HG03520 (cell line): Measurements from ENCODE around the gene BMP7.
"Not testable (repeated sequence)": the region's sequence is repeated elsewhere in the genome, so short reads cannot be mapped to it uniquely, and the experiment has no call there.

Experiments
- ATAC-seq: cut with Tn5 transposase; IDR thresholded peaks from one replicate; pipeline ENCODE4 v1.9.1; 2021; ENCODE audit warnings: mild to moderate bottlenecking, moderate library complexity; ENCODE audit not compliant: unreplicated experiment

Gene BMP7

DNA sequence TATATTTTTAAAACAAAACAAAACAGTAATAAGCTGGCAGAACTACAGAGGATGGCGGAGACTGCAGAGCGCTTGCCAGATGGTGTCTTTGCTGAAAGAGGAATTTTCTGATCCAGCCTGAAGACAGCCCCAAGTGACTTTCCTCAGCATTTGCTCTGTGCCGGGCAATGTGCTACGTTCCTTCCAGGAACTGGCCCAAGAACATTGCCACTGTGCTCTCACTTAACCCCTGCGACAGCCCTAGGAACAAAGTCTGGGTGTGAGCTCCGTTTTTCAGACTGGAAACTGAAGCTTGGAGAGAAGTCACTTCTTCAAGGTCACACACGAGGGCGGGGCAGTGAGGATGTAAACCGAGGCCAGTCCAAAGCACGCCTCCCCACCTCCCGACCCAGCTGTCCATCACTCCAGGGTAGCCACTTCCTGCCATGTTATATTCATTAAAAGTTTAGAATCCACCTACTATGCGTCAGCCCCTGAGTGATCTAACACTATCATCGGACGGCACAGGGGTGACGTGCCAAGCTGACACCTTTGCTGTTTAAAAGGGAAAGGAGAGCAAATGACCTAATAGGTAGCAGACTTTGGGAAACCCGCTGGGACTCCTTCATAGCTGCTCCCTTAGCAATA is 22.3 kb upstream of the BMP7 start:
- ATAC-seq: no peak

DNA sequence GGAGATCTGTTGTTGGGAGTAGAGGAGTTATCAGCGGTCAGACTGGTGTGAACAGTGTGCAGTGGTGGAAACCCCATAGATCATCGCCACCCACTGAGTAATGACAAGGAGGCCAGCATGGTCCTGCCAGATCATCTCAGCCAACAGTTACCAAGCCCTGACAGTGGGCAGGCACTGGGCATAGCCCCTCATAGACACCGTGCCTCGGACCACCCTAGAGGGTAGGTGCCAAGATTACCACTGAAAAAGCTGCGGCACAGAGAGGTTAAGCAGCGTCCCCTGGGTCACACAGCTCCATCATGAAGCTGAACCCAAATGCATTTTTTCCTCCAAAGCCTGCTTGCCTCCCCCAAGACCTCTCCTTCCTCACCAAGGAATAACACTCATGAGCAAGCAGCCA is 21.5 kb upstream of the BMP7 start:
- ATAC-seq: no peak

DNA sequence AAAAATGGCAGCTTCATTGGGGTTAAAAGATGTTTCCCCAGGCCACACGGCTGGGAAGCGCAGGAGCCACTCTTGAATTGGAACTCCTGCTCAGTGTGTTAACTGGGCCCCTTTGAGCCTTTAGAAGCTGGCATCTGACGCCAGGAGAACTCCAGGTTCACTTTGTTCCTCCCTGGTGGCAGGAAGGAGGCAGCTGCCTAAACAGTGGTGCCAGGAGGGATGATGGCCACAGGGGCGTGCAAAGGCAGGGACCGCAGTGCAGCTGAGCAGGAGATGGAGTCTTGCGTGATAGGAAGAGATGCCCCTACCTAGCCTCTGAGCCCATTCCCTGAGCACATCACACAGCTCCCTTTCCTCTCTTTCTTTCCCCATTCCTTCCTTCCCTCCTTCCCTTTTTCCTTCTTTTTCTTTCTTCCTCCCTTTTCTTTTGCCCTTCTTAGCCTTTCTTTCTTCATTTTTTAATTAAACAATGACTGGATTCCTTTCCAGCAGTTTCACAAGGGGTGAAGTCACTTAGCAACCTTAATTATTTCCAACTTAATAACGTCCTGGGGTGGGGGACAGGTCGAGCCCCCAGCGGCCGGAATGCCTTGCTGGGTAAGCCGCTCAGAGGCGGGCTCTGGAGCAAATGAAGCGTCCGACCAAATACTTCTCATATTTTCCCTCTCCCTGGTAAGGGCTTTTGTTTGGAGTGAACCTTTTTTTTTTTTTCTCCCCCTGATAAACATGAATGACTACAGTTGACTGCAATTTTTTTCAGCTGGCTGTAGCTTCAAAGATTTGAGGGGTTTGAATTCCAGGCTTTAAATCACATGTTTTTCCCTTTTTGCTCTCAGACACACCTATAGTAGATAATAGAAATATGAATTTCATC is 20.8 kb upstream of the BMP7 start:
- no peak for ATAC-seq

DNA sequence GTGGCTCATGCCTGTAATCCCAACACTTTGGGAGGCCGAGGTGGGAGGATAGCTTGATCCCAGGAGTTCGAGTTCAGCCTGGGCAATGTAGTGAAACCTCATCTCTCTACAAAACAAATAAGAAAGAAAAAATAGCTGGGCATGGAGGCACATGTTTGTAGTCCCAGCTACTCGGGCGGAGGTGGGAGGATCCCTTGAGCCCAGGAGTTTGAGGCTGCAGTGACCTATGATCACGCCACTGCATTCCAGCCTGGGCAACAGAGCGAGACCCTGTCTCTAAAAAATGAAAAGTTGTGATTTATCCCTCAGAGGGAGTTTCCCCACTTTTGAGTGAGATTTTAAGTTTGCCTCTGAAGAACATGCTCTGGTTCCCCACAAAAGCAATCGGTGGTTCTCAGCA is 17.4 kb upstream of the BMP7 start:
- ATAC-seq: no peak

DNA sequence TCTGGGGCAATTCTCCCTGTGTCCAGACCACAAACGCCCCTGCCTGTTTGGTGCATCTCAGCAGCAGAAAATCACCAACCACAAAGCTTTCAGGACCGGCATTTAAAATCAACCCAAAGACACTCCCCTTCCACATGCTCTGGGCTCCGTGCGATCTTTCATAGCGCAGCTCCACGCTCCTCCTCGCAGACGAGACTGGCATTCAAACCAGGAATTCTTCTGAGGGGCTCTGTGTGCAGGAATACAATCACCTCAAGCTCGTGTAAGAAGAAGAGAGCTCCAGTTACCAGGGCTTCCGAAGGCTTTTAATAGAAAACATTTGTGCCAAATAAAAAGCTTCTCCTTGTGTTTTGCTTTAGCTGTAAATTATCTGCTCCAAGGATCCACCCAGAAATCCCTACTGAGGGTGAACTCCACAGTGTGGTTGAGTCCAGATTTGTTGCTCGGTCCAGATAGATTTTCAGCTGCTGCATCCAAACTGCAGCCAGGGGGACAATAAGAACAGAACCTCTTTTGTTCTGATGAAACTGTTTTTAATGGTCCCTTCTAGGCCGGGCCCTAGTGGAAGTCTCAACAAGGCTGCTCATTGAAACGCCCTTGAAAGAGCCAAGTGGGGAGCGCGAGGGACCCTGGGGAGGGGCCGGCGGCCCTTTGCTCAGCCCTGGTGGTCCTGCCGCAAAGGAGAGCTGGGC is 16.4 kb upstream of the BMP7 start:
- ATAC-seq: no peak

DNA sequence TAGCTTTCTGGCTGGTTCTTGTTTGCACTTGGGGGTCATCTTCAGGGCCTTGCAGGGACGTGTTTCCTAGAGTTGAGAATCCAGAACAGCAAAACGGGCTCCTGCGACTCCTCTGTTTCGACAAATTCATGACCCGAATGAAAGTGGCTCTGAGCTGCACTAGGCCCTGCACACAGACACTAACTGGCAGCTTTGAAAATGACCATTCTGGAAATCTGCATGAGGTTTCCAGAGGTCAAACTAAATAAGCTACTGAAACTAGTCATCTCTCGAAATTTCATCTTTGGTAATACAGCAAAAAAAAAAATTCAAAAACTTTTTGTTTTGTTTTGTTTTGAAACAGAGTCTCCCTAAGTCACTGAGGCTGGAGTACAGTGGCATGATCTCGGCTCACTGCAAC is 15.5 kb upstream of the BMP7 start:
- no peak for ATAC-seq

DNA sequence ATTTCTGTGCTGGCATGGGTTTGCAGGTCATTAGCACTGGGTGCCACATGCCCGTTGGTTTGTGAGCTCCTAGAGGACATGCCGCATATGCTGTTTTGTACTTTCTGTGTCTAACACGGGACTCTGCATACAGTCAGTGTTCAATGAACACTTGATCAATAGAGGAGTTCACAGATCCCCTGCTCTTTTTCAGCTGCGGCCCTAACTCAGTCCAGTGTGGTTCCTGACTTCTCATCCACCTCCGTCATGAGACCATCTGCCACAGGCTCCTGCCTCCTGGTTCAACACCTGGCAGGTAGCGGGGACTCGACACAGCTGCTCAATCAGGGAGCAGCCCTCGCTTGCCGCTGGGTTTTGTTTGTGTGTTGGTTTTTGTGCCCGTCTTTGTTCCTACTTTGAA is 13.8 kb upstream of the BMP7 start:
- ATAC-seq: no peak

DNA sequence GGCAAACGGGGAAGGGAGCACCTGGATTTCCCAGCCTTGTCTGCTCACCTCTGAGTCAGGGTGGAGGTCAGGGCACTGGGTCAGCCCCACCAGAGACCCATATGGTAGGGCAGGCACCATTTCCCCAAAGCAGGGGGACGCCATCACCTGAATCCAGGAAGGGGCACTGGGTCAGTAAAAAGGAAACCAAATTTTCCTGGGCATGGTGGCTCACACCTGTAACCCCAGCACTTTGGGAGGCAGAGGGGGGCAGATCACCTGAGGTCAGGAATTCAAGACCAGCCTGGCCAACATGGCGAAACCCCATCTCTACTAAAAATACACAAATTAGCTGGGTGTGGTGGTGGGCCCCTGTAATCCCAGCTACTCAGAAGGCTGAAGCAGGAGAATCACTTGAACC is 13.1 kb upstream of the BMP7 start:
- not testable (repeated sequence) for ATAC-seq

DNA sequence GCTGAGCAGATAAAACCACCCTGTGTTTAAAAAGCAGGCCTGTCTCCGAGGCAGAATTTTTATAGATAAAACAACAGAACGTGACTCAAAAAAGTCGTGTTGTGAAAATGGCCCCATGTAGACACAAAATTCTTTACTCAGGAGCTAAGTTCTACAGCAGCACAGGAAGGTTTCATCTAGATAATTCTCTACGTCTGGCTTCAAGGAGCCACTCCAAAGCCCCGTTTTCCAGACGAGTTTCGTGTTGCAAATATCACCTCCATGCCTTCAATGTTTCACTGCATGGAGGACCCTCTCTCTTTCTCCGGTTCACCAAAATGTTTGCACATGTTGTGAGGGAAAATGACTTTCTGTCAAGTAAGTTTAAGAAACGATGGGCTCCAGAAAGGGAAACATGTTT is 12.0 kb upstream of the BMP7 start:
- no peak for ATAC-seq

DNA sequence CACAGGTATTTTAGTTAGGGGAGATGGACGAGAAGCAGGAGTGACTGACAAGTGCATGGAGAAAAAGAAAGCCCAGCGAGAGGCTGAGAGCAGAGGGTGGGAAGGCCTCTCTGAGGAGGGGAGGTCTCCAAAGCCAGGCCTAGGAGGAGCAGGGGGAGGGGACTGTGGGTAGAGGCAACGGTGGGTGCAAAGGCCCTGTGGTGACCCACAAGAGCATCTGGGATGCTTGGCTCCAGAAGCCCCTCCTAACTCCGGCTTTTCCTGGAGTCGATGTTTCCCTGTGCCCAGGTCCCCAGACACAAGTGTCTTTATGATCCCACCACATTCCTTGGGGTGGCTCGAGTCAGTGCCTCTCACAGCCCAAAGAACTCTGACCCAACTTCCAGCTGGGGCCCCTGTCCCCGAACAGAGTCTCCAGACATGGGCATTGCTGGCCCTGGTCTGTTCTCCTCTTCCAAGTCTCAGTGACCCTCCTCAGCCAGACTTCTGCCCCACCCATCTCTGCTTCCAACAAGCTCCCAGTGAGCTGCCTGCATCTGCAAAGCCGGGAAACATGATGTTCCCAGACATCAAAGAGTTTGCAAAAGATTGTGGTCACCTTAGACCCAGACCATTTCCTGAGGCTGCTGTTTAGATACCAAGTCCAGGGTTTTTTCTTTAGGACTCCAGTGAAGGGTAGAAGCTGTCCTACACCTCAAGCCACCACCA is 11.1 kb upstream of the BMP7 start:
- no peak for ATAC-seq

DNA sequence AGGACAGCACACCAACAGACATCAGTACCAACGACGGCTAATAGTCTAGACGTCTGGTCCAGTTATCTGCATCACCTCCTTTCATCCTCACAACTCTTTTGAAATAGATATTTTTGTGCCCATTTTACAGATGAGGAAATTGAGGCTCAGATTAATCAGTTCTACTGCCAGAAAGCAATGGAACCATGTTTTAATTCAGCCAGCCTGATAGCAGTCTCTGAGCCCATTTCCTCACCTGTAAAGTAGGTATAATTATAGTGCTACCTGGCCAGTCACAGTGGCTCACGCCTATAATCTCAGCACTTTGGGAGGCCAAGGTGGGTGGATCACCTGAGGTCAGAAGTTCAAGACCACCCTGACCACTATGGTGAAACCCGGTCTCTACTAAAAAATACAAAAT is 9.8 kb upstream of the BMP7 start:
- no peak for ATAC-seq

DNA sequence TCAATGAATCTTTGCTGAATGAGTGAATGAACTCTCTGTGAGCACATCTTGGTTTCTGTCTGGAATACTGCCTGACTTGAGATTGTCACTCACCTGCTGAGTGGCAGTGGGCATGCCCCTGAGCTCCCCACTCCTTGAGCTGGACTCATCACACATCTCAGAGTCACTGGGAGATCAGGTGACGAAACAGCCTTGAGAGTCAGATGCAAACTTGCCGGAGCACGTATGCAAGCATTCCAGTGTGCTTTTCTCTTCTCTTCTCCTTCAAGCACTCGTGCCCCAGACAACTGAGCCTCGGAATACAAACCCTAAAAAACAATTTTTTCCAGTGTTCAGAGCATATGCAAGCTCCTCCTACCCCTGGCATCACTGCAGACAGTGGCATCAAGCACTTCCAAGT is 9.4 kb upstream of the BMP7 start:
- no peak for ATAC-seq

DNA sequence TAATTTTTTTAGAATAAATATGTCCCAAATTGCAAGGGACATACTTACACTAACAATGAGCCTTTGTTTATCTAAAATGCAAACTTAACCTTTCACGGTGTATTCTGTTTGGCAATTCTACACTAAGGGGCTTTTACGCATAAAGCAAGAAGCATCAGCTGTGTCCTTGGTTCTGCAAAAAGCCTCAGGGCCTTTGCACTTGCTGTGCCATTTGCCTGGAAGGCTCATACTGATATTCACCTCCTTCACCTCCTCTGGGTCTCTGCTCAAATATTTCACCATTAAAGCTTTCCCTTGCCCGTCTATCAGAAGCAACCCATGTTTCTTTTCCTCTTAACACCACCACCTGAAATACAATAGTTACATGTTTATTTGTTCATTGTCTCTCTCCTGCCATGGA is 8.9 kb upstream of the BMP7 start:
- ATAC-seq: no peak

DNA sequence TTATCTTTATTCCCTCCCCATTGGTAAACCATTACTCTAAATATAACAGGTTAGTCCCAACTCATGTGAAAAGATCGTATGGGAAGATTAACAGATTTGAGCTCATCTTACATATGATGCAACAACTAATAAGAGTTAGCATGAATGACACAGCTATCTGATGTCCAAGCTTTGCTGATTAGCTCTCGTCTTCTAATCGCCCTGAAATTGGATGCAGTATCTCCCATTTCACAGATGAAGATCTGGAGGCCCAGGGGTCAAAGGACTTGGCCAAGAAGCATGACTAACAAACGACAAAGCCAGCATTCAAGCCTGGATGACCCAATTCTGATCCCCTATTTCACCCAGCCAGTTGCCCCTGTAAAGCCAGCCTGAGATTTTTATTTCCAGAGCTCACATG is 8.4 kb upstream of the BMP7 start:
- no peak for ATAC-seq

DNA sequence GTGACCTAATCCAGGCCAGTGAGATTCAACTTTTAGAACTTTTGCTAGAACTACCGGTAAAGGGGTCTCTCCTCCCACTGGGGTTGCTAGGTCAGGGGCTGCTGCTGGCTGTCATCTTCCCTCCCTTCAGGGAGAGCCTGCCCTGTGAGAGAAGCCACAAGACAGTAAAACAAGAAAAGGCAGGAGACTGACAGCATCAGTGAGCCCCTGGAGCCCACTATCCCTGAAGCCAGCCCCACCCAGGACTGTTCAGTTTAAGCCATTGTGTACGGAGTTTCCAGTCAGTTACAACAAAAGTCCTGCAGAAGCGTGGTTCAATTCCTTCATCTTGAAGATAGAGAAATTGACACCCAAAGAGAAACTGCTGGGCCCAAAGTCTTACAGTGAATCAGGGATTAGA is 7.9 kb upstream of the BMP7 start:
- ATAC-seq: no peak

DNA sequence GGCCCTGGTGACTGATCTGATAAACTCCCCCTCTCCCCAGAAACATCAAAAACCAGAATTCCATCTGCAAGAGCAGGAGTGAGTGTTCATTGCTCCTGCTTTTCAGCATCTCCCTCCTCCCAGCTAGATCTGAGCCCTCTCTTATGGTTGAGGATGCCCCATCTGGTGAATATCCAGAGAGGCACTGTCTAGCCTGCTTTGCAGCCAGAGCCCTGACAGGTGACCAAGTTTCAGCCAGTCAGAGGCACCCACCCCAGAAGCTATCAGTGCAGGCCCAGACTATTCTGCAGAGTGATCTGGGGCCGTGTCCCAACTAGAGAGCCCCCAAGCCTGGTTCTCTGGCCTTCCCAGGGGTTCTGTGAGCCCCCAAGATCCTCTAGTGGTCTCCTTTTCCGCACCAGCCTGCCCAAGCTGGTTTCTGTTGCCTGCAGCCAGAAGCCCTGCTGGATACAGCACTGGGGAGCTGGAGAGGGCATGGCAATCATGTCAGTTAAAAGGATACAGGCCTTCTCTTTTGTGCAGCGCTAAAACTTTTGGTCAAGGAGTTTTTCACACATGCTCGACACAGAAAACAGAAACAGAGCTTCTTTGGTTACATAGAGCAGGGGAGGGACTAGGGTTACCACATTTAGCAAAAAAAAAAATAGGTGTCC is 6.6 kb upstream of the BMP7 start:
- no peak for ATAC-seq

DNA sequence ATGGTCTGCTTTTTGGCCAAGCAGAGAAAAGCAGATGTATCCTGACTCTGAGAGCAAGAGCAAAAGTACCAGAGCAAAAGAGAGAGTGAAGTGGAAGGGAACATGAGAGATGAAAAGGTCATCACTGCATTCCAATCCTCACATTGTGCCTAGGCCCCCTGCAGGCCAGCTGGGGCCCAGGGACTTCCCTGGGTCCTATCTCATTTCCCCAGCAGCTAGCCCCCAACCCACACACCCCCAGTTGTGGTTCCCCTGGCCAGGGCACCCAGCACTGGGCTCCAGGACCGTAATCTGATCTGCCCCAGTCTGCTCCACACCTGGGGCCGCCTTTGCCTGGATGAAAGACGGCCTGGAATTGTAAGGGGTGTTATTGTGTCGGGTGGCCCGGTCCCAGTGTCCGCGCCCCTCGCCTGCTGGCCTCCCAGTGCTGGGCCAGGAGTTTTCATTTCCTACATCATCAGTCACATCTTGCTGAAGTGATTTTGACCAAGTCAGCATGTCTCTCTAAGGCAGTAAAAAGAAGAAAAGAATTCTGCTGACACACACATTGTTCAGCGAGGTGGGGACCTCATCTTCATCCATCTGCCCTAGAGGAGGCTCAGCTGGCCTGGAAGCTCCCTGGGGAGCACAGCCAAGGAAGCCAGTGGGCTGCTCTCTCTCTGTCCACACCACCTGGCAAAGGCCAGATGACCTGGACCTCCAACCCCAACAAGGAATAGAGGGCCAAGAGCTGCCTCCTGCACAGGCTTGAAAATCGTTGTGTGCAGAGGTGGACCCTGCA is 4.0 kb upstream of the BMP7 start:
- ATAC-seq: no peak

DNA sequence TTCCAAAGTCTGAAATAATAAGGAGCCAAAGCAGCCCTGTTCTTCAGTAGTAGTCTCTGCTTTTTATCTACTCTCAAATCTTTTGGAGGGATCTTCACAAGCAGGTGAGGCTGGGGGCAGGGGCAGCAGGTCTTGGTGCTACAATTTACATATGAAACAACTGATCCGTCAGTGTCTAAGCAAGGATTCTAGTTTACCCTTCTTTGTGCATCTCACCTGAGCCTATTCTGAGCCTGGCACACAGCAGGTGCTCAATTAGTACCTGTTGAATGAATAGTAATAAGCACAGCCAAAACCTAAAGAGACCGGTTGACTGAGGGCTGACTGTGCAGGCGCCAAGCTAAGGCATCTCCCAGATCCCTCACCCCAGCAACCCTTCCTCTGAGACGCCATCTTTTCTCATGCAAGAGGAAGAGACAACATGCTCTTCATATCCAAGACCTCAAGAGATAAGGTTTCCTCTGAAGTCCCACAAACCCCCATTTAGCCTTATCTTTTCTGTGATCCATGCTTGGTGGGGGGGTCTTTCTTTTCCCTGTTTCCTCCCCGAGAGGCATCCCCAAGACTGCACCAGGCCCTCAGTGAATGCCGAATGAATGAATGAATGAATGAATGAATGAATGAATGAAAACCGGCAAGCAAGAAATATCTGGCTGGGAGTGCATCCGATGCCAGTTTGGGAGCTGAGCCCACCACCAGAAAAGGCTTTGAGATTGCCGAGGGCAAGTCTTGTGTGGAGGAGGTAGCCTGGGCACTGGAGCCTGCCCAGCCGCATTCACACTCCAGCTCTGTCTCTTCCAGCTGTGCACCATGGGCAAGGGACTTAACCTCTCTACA is 2.9 kb upstream of the BMP7 start:
- ATAC-seq: no peak

DNA sequence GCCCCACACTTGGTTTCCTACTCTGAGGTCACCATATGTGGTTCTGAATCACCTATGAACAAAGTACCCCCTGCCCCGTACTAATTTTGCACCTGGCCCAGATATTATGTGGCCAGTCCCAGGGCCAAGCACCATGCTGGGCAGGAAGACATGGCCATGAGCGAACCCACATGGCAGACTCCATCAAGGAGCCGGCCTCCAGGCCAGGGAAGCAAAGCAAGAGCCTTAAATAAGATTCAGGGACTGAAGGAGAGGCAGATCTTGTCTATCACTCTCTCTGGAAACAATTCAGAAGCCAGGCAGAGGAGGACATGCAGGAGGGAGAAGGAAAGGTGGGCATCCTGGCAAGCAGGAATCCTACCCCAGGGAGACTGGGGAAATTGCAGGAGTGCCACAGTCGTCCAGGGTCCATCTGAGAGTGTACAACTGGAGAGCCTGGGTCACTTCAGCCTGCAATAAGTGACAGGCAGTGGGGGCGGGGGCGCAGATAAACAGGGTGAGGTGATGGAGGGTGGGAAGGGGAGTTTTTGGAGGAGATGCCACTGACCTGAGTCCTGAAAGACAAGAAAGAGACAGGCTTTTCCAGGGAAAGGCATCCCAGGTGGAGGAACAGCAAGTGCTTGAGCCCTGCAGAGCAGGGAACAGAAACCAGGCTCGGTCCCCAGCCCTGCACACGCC is 2.1 kb upstream of the BMP7 start:
- no peak for ATAC-seq
